HEK293 (cell line): ENCODE data around the gene KCNQ1.

Experiments
- CTCF ChIA-PET: fragments of 350-600 bp; formaldehyde crosslinking; extraction: SDS; loops from one replicate; lab custom pipeline; 2021; ENCODE audit warnings: antibody characterized with exemption; lab: Yijun Ruan, JAX
- POLR2A ChIA-PET: fragments of 300-600 bp; formaldehyde crosslinking; extraction: SDS; loops from one replicate; lab custom pipeline; 2020; ENCODE audit warnings: antibody characterized with exemption, inconsistent platforms; lab: Yijun Ruan, JAX
- H3K27ac ChIP-seq: fragments of 200-500 bp; sonication (Bioruptor generic); 2 replicates; pipeline ENCODE4 v1.5.1; 2014; ENCODE audit warnings: low read depth, low read length, control low read depth, inconsistent platforms; ENCODE audit errors: extremely low read depth
- H3K36me3 ChIP-seq, 2 experiments: fragments of 200-500 bp in 1 of 2; sonication (Bioruptor generic) in 1 of 2; 1 replicate in 1 of 2; 2 replicates in 1 of 2; pipeline ENCODE4 v1.5.1; 2014 to 2017; ENCODE audit warnings: inconsistent platforms in 2 of 2, low read length in 2 of 2; ENCODE audit not compliant: control insufficient read depth in 2 of 2, insufficient read depth in 1 of 2
- H3K4me1 ChIP-seq: fragments of 200-500 bp; sonication (Bioruptor generic); 2 replicates; pipeline ENCODE4 v1.5.1; 2014; ENCODE audit warnings: mild to moderate bottlenecking, low read length, inconsistent platforms; ENCODE audit not compliant: control insufficient read depth, insufficient read depth
- H3K4me3 ChIP-seq: 2 replicates; pipeline ENCODE4 v1.5.1; 2011; ENCODE audit warnings: low read depth, mild to moderate bottlenecking, control low read depth, low read length, moderate library complexity
- H3K9me3 ChIP-seq: fragments of 200-500 bp; sonication (Bioruptor generic); 2 replicates; pipeline ENCODE4 v1.5.1; 2014; ENCODE audit warnings: low read depth, low read length, inconsistent platforms; ENCODE audit not compliant: control insufficient read depth, insufficient read depth
- KLF7 ChIP-seq: fragments of 450-650 bp; formaldehyde crosslinking; IDR thresholded peaks from 2 replicates; pipeline ENCODE4 v1.5.1; 2016; ENCODE audit warnings: missing biosample characterization, missing genetic modification characterization, borderline replicate concordance
- MYNN ChIP-seq: fragments of 450-650 bp; formaldehyde crosslinking; IDR thresholded peaks from 2 replicates; pipeline ENCODE4 v1.5.1; 2016; ENCODE audit warnings: missing biosample characterization, missing genetic modification characterization, borderline replicate concordance
- OVOL3 ChIP-seq: fragments of 450-650 bp; formaldehyde crosslinking; IDR thresholded peaks from 2 replicates; pipeline ENCODE4 v1.5.1; 2016; ENCODE audit warnings: missing biosample characterization, missing genetic modification characterization
- PRDM1 ChIP-seq: fragments of 450-650 bp; formaldehyde crosslinking; IDR thresholded peaks from 2 replicates; pipeline ENCODE4; 2016; ENCODE audit warnings: missing biosample characterization, missing genetic modification characterization
- TRIM28 ChIP-seq: IDR thresholded peaks from 2 replicates; pipeline ENCODE4 v1.6.1; 2011; ENCODE audit warnings: low read length, control low read depth, borderline replicate concordance
- ZFP41 ChIP-seq: fragments of 450-650 bp; formaldehyde crosslinking; IDR thresholded peaks from 2 replicates; pipeline ENCODE4 v1.5.1; 2016; ENCODE audit warnings: missing biosample characterization, missing genetic modification characterization, borderline replicate concordance
- ZNF138 ChIP-seq: fragments of 450-650 bp; formaldehyde crosslinking; IDR thresholded peaks from 2 replicates; pipeline ENCODE4 v1.5.1; 2016; ENCODE audit warnings: missing biosample characterization, missing genetic modification characterization, borderline replicate concordance
- ZNF155 ChIP-seq: fragments of 450-650 bp; formaldehyde crosslinking; IDR thresholded peaks from 2 replicates; pipeline ENCODE4 v1.5.1; 2016; ENCODE audit warnings: missing biosample characterization, missing genetic modification characterization
- ZNF169 ChIP-seq: fragments of 450-650 bp; formaldehyde crosslinking; IDR thresholded peaks from 2 replicates; pipeline ENCODE4 v1.5.1; 2016; ENCODE audit warnings: missing biosample characterization, missing genetic modification characterization
- ZNF248 ChIP-seq: fragments of 450-650 bp; formaldehyde crosslinking; IDR thresholded peaks from 2 replicates; pipeline ENCODE4 v1.5.1; 2017; ENCODE audit warnings: missing biosample characterization, missing genetic modification characterization
- ZNF404 ChIP-seq: fragments of 450-650 bp; formaldehyde crosslinking; IDR thresholded peaks from 2 replicates; pipeline ENCODE4 v1.5.1; 2017; ENCODE audit warnings: missing biosample characterization, missing genetic modification characterization
- ZNF518A ChIP-seq: fragments of 450-650 bp; formaldehyde crosslinking; conservative IDR thresholded peaks from 2 replicates; pipeline ENCODE4 v1.5.1; 2016; ENCODE audit warnings: low read depth, missing biosample characterization, missing genetic modification characterization
- ZNF529 ChIP-seq: fragments of 450-650 bp; formaldehyde crosslinking; IDR thresholded peaks from 2 replicates; pipeline ENCODE4 v1.5.1; 2017; ENCODE audit warnings: missing genetic modification characterization, missing biosample characterization; ENCODE audit not compliant: insufficient replicate concordance
- ZNF76 ChIP-seq: fragments of 450-650 bp; formaldehyde crosslinking; IDR thresholded peaks from 2 replicates; pipeline ENCODE4; 2016; ENCODE audit warnings: low read depth, missing biosample characterization, missing genetic modification characterization, borderline replicate concordance
- ZNF791 ChIP-seq: fragments of 450-650 bp; formaldehyde crosslinking; IDR thresholded peaks from 2 replicates; pipeline ENCODE4 v1.5.1; 2016; ENCODE audit warnings: missing biosample characterization, missing genetic modification characterization
- ZNF837 ChIP-seq: fragments of 450-650 bp; formaldehyde crosslinking; IDR thresholded peaks from 2 replicates; pipeline ENCODE4 v1.5.1; 2016; ENCODE audit warnings: missing biosample characterization, missing genetic modification characterization
- TF ChIP-seq, protein P1 (sequence below): fragments of 450-650 bp; formaldehyde crosslinking; IDR thresholded peaks from 2 replicates; pipeline ENCODE4 v1.5.1; 2016; ENCODE audit warnings: missing biosample characterization, missing genetic modification characterization
- TF ChIP-seq, protein P2 (sequence below): fragments of 450-650 bp; formaldehyde crosslinking; IDR thresholded peaks from 2 replicates; pipeline ENCODE4 v1.5.0; 2017; ENCODE audit warnings: missing biosample characterization, missing genetic modification characterization, borderline replicate concordance
- TF ChIP-seq, protein P3 (sequence below): fragments of 450-650 bp; formaldehyde crosslinking; IDR thresholded peaks from 2 replicates; pipeline ENCODE4 v1.5.1; 2017; ENCODE audit warnings: missing biosample characterization, missing genetic modification characterization
- TF ChIP-seq, protein P4 (sequence below): fragments of 450-650 bp; formaldehyde crosslinking; conservative IDR thresholded peaks from 2 replicates; pipeline ENCODE4 v1.5.1; 2016; ENCODE audit warnings: low read depth, missing biosample characterization, missing genetic modification characterization

The KCNQ1 gene

GRCh38 chr11:2449548-2450320, 4.9 kb downstream of the KCNQ1 start:
- no peak for TF ChIP-seq ZNF791 (tag by site-specific recombination)
- TF ChIP-seq ZNF404 (tag by site-specific recombination): no peak
- TF ChIP-seq ZNF155 (tag by site-specific recombination): no peak
- TF ChIP-seq, protein P1, sequence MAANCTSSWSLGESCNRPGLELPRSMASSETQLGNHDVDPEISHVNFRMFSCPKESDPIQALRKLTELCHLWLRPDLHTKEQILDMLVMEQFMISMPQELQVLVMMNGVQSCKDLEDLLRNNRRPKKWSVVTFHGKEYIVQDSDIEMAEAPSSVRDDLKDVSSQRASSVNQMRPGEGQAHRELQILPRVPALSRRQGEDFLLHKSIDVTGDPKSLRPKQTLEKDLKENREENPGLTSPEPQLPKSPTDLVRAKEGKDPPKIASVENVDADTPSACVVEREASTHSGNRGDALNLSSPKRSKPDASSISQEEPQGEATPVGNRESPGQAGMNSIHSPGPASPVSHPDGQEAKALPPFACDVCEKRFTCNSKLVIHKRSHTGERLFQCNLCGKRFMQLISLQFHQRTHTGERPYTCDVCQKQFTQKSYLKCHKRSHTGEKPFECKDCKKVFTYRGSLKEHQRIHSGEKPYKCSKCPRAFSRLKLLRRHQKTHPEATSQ: no peak
- TF ChIP-seq, protein P2, sequence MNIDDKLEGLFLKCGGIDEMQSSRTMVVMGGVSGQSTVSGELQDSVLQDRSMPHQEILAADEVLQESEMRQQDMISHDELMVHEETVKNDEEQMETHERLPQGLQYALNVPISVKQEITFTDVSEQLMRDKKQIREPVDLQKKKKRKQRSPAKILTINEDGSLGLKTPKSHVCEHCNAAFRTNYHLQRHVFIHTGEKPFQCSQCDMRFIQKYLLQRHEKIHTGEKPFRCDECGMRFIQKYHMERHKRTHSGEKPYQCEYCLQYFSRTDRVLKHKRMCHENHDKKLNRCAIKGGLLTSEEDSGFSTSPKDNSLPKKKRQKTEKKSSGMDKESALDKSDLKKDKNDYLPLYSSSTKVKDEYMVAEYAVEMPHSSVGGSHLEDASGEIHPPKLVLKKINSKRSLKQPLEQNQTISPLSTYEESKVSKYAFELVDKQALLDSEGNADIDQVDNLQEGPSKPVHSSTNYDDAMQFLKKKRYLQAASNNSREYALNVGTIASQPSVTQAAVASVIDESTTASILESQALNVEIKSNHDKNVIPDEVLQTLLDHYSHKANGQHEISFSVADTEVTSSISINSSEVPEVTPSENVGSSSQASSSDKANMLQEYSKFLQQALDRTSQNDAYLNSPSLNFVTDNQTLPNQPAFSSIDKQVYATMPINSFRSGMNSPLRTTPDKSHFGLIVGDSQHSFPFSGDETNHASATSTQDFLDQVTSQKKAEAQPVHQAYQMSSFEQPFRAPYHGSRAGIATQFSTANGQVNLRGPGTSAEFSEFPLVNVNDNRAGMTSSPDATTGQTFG (tag by site-specific recombination): no peak
- no peak for TF ChIP-seq KLF7 (tag by site-specific recombination)
- TF ChIP-seq ZNF138 (tag by site-specific recombination): no peak
- TF ChIP-seq OVOL3 (tag by site-specific recombination): no peak
- TF ChIP-seq, protein P3, sequence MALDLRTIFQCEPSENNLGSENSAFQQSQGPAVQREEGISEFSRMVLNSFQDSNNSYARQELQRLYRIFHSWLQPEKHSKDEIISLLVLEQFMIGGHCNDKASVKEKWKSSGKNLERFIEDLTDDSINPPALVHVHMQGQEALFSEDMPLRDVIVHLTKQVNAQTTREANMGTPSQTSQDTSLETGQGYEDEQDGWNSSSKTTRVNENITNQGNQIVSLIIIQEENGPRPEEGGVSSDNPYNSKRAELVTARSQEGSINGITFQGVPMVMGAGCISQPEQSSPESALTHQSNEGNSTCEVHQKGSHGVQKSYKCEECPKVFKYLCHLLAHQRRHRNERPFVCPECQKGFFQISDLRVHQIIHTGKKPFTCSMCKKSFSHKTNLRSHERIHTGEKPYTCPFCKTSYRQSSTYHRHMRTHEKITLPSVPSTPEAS (tag by site-specific recombination): no peak
- TF ChIP-seq ZNF76 (tag by site-specific recombination): no peak
- TF ChIP-seq, protein P4, sequence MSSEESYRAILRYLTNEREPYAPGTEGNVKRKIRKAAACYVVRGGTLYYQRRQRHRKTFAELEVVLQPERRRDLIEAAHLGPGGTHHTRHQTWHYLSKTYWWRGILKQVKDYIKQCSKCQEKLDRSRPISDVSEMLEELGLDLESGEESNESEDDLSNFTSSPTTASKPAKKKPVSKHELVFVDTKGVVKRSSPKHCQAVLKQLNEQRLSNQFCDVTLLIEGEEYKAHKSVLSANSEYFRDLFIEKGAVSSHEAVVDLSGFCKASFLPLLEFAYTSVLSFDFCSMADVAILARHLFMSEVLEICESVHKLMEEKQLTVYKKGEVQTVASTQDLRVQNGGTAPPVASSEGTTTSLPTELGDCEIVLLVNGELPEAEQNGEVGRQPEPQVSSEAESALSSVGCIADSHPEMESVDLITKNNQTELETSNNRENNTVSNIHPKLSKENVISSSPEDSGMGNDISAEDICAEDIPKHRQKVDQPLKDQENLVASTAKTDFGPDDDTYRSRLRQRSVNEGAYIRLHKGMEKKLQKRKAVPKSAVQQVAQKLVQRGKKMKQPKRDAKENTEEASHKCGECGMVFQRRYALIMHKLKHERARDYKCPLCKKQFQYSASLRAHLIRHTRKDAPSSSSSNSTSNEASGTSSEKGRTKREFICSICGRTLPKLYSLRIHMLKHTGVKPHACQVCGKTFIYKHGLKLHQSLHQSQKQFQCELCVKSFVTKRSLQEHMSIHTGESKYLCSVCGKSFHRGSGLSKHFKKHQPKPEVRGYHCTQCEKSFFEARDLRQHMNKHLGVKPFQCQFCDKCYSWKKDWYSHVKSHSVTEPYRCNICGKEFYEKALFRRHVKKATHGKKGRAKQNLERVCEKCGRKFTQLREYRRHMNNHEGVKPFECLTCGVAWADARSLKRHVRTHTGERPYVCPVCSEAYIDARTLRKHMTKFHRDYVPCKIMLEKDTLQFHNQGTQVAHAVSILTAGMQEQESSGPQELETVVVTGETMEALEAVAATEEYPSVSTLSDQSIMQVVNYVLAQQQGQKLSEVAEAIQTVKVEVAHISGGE (tag by site-specific recombination): no peak
- TF ChIP-seq ZNF169: no peak
- no peak for TF ChIP-seq ZNF837
- H3K36me3 ChIP-seq: no peaks in the 10 kb centered on the region
- no peak overlapping the region for H3K4me3 ChIP-seq
- no peaks in the 10 kb centered on the region for H3K9me3 ChIP-seq
- no peak overlapping the region for H3K27ac ChIP-seq
- H3K4me1 ChIP-seq: no peaks in the 10 kb centered on the region
- ChIA-PET CTCF (no interaction called here), POLR2A (no interaction called here)

GRCh38 chr11:2450321-2451041, 5.7 kb downstream of the KCNQ1 start:
- H3K36me3 ChIP-seq: no peaks in the 10 kb centered on the region
- ChIA-PET CTCF (no interaction called here), POLR2A (no interaction called here)
- no peak overlapping the region for H3K27ac ChIP-seq
- no peaks in the 10 kb centered on the region for H3K4me1 ChIP-seq
- H3K9me3 ChIP-seq: no peaks in the 10 kb centered on the region
- H3K4me3 ChIP-seq: no peak overlapping the region
- no peak for TF ChIP-seq TRIM28
- no peak for TF ChIP-seq PRDM1
- no peak for TF ChIP-seq ZNF248 (tag by site-specific recombination)
- TF ChIP-seq ZNF529: no peak
- no peak for TF ChIP-seq ZFP41 (tag by site-specific recombination)
- TF ChIP-seq MYNN (tag by site-specific recombination): no peak
- TF ChIP-seq ZNF518A (tag by site-specific recombination): no peak
